HL-60 (cell line): Measurements from ENCODE around the gene CCSER2.

Source experiments
- DNase-seq, 2 experiments: peaks; one replicate each; pipeline ENCODE4 v3.0.0-alpha.2; 2010 to 2020; ENCODE audit warnings: low read depth in 1 of 2, low spot score in 1 of 2
- H3K27ac ChIP-seq: fragments of 250-450 bp; sonication (Bioruptor Pico); replicated peaks from 2 replicates; pipeline ENCODE4 v1.5.1; 2020; ENCODE audit warnings: mild to moderate bottlenecking, moderate library complexity
- H3K27me3 ChIP-seq: fragments of 250-450 bp; sonication (Bioruptor Pico); 2 replicates; pipeline ENCODE4 v1.5.1; 2021; ENCODE audit warnings: mild to moderate bottlenecking, moderate library complexity; ENCODE audit not compliant: insufficient read depth, poor library complexity, severe bottlenecking
- H3K4me3 ChIP-seq: replicated peaks from 2 replicates; pipeline ENCODE4 v1.5.1; 2011; ENCODE audit warnings: mild to moderate bottlenecking, control low read depth, low read length; ENCODE audit not compliant: insufficient read depth
- CTCF ChIP-seq: IDR thresholded peaks from one replicate; pipeline ENCODE4 v1.5.1; 2011; ENCODE audit warnings: low read length, control low read depth, inconsistent platforms; ENCODE audit not compliant: insufficient read depth
- GABPA ChIP-seq: IDR thresholded peaks from 2 replicates; pipeline ENCODE4 v1.6.1; 2012; ENCODE audit warnings: low read depth
- POLR2AphosphoS5 ChIP-seq: IDR thresholded peaks from 2 replicates; pipeline ENCODE4 v1.6.1; 2012; ENCODE audit warnings: low read depth
- SPI1 ChIP-seq: IDR thresholded peaks from 2 replicates; pipeline ENCODE4 v1.6.1; 2012; ENCODE audit warnings: low read depth, mild to moderate bottlenecking, borderline replicate concordance
- TF ChIP-seq, protein P1 (sequence below): IDR thresholded peaks from 2 replicates; pipeline ENCODE4 v1.6.1; 2012; ENCODE audit warnings: low read depth; ENCODE audit not compliant: insufficient replicate concordance

Gene CCSER2

GRCh38 chr10:84294766-84295447, 33.5 kb upstream of the CCSER2 start:
- TF ChIP-seq POLR2AphosphoS5 = no peak
- no peak for TF ChIP-seq CTCF
- TF ChIP-seq, protein P1, sequence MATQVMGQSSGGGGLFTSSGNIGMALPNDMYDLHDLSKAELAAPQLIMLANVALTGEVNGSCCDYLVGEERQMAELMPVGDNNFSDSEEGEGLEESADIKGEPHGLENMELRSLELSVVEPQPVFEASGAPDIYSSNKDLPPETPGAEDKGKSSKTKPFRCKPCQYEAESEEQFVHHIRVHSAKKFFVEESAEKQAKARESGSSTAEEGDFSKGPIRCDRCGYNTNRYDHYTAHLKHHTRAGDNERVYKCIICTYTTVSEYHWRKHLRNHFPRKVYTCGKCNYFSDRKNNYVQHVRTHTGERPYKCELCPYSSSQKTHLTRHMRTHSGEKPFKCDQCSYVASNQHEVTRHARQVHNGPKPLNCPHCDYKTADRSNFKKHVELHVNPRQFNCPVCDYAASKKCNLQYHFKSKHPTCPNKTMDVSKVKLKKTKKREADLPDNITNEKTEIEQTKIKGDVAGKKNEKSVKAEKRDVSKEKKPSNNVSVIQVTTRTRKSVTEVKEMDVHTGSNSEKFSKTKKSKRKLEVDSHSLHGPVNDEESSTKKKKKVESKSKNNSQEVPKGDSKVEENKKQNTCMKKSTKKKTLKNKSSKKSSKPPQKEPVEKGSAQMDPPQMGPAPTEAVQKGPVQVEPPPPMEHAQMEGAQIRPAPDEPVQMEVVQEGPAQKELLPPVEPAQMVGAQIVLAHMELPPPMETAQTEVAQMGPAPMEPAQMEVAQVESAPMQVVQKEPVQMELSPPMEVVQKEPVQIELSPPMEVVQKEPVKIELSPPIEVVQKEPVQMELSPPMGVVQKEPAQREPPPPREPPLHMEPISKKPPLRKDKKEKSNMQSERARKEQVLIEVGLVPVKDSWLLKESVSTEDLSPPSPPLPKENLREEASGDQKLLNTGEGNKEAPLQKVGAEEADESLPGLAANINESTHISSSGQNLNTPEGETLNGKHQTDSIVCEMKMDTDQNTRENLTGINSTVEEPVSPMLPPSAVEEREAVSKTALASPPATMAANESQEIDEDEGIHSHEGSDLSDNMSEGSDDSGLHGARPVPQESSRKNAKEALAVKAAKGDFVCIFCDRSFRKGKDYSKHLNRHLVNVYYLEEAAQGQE = no peak
- TF ChIP-seq SPI1 = no peak
- DNase-seq = no peak

GRCh38 chr10:84296091-84296981, 32.1 kb upstream of the CCSER2 start:
- Histone ChIP-seq H3K27me3 (no peaks in the 10 kb centered on the region), H3K4me3 (no peak overlapping the region), H3K27ac (no peak overlapping the region)
- TF ChIP-seq POLR2AphosphoS5 = no peak
- DNase-seq = no peak

More at GRCh38 chr10:84294766-84295447, 33.5 kb upstream of the CCSER2 start:
- H3K27me3 ChIP-seq = peaks cover 4% of the 10 kb centered on the region
- no peak overlapping the region for H3K4me3 ChIP-seq
- no peak overlapping the region for H3K27ac ChIP-seq

GRCh38 chr10:84298057-84298456, 30.3 kb upstream of the CCSER2 start:
- Histone ChIP-seq H3K27ac (no peak overlapping the region), H3K27me3 (no peaks in the 10 kb centered on the region), H3K4me3 (no peak overlapping the region)
- no peak for DNase-seq
- TF ChIP-seq, protein P1 = no peak
- TF ChIP-seq CTCF = no peak
- TF ChIP-seq SPI1 = no peak
- no peak for TF ChIP-seq POLR2AphosphoS5
- no peak for TF ChIP-seq GABPA

GRCh38 chr10:84302223-84302622, 26.2 kb upstream of the CCSER2 start:
- DNase-seq = no peak
- Histone ChIP-seq H3K27ac (no peak overlapping the region), H3K27me3 (no peaks in the 10 kb centered on the region), H3K4me3 (no peak overlapping the region)
- no peak for TF ChIP-seq GABPA
- TF ChIP-seq, protein P1 = no peak
- no peak for TF ChIP-seq SPI1
- TF ChIP-seq POLR2AphosphoS5 = no peak
- TF ChIP-seq CTCF = no peak
